HG03521 (cell line): ENCODE measurements around the gene SHISA8.

Experiments
- ATAC-seq: cut with Tn5 transposase; IDR thresholded peaks from one replicate; pipeline ENCODE4 v1.9.1; 2021; ENCODE audit warnings: mild to moderate bottlenecking, moderate library complexity; ENCODE audit not compliant: unreplicated experiment

The SHISA8 gene

DNA sequence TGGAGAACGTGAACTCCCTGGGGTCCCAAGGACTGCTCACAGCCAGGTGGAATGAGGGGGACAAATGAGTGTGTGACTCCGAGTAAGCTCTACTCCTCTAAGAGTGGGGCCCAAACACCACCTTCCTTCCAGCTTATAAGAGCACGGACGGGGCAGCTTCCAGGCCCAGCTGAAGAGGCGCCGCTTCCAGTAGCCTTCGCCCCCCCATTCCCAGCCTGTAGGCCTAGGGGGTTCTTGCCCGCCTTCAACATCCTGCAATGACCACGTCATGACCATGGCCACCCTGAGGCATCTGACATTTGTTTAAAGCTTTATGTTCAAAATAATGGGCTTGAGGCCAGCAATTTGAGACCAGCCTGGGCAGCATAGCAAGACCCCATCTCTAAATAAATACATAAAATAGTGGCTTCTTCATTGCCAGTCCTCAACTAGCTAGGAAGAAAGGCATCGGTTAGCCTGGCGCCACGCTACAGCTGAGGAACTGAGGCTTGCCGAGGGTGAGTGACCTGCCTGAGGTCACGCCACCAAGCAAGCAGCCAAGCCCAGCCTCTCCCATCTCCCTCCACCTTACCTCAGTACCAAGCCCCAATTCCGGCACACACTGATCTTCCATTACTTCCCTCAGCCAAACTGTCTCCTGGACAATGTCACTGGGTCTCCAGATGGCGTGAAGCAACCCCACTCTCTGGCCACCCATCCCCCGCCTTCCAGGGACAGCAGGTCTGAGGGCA is 19.6 kb upstream of the SHISA8 start:
- ATAC-seq = no peak

- ATAC-seq = no peak
Observed at GRCh38 chr22:41933411-41934177, 18.7 kb upstream of the SHISA8 start.

DNA sequence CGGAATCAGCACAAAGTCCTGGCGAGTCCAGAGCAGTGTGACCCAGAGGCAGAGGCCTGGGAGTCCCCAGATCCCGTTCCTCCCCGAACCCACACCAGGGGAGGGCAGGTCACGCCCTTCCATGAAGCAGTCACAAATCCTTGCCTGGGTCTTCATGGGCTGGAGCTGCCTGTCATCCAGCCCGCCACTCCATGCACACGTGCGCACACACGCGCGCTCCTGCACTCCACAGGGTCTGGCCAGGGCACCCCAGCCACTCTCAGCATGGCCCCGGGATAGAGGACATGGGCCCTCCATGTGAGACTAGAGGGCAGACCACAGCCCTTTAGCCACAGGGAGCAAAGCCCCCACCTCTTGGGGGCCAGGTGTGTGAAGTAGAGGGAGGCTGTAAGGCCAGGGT is 17.5 kb upstream of the SHISA8 start:
- ATAC-seq = no peak

DNA sequence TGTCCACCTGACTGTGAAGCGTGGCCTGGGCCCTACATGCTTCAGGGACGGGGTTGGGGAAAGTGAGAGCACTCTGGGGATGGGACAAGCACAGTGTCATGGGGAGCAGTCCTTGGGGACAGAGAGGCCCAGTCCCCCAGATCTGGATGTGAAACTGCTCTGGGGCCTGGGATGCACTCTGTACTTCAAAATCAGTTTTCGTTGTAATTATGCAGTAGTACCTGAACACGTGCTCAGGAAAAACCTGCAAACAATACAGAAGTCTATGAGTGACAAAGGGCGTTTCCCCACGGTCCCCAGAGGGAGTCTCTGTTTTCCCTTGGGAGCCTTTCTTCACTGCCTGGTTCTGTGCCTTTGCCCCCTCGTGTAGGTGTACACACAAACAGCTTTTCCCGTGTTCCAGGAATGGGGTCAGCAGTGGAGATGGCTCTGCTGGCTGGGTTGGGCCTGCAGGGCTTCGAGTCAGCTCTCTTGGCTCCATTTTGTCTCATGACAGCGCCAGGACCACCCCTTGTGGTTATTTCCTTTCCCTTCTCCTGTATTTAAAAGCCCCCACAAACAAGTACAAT is 16.9 kb upstream of the SHISA8 start:
- ATAC-seq = no peak

DNA sequence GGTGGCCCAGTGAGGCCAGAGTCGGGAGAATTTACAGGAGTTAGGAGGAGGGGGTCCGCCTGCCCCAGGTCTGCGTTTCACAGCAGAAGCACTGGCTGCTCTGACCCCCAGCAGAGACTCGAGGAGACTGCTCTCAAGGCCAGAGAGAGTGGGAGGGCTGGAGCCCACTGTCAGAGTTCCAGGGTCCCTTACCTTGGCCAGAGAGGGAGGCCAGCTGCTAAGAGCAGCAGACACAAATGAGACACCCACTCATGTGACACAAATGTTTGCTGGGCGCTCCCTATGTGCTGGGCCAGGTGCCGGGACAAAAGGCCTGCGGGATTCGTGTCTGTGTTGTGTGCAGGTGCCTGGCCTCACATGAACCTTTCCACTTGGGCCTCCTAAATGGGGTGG is 14.5 kb upstream of the SHISA8 start:
- ATAC-seq = no peak

DNA sequence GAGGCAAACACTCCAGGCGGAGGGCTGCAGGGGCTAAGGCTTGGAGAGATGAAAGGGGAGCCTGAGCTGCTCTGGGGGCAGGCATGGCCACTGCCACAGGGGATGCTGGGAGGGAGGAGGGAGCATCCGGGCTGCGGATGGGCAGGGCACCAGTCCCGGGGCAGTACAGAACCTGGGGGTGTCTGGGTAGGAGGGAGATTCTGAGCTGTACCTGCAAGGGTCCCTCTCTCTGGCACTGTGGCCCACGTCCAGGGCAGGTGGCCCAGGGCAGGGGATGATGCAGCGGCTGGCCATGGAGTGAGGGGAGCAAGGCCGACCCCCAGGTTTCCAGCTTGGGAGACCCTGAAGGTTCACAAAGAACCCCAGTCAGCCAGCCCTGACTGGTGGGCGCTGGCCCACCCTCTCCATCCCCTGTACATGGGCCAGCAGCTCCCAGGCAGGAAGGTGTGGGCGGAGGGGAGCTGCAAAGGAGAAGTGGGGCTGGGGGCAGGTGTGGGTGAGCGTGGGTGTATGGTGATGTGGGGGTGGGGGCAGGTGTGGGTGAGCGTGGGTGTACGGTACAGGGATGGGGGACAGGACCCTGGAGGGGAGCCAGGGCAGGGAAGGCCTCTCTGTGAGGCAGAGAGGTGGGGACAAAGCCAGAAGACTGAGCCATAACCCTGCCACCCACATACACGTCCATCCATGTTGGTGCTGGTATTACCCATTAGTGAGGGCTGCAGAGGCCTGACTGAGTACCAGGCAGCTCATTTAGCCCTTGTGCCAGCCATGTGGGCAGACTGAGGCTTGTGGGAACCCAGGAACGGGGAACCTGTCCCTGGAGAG is 13.9 kb upstream of the SHISA8 start:
- ATAC-seq = no peak

DNA sequence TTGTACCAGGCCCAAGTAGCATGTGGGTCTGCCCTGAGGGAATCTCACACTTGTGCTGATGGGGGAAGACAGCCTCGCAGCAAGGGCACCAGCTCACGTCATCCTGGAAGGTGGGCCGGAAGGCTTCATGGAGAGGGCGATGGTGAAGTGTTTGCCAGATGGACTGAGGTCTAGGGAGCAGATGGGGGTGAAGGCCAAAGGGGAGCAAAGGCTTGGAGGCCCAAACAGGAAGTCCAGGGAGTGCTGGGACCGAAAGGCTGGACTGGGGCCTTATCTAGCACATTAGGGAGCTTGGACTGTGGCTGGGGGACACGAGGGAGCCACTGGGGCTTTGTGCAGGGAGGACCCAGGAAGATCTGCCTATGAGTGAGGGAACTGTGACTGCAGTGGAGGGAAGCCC is 12.9 kb upstream of the SHISA8 start:
- no peak for ATAC-seq

- ATAC-seq = no peak
Observed at GRCh38 chr22:41925783-41926460, 11.0 kb upstream of the SHISA8 start.

- no peak for ATAC-seq
Observed at GRCh38 chr22:41923595-41924276, 8.9 kb upstream of the SHISA8 start.

DNA sequence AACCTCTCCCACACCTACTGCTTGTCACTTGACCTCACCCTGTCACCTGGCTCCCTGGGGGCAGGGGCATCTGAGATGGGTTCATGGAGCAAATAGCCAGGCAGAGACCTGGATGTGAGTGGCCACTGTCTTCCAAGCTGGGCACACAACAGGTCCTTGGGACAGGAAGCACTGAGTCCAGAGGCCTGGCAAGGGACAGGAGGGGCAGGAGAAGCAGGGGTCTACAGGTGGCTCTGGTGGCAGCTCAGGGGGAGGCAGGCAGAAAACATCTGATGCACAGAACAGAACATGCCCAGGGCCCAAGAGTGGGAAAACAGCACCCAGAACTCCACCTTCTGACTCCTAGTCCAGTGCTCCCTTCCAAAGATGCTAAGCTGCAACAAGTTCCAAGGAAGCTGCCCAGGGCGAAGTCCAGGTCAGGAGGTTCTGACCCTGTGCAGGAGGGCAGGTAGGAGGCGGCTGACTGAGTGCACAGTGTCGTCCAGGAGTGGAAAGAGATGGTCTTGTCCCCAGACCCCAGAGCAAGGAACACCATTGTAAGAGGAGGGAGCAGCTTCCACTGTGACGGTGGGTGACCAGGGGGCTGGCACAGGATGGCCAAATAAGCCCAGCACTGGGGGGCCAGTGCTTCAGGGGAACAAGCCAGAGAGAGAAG is 8.2 kb upstream of the SHISA8 start:
- no peak for ATAC-seq

- no peak for ATAC-seq
Observed at GRCh38 chr22:41922328-41922727, 7.5 kb upstream of the SHISA8 start.

- peak; percentile 14 for ATAC-seq
Observed at GRCh38 chr22:41920271-41920976, 5.5 kb upstream of the SHISA8 start.

DNA sequence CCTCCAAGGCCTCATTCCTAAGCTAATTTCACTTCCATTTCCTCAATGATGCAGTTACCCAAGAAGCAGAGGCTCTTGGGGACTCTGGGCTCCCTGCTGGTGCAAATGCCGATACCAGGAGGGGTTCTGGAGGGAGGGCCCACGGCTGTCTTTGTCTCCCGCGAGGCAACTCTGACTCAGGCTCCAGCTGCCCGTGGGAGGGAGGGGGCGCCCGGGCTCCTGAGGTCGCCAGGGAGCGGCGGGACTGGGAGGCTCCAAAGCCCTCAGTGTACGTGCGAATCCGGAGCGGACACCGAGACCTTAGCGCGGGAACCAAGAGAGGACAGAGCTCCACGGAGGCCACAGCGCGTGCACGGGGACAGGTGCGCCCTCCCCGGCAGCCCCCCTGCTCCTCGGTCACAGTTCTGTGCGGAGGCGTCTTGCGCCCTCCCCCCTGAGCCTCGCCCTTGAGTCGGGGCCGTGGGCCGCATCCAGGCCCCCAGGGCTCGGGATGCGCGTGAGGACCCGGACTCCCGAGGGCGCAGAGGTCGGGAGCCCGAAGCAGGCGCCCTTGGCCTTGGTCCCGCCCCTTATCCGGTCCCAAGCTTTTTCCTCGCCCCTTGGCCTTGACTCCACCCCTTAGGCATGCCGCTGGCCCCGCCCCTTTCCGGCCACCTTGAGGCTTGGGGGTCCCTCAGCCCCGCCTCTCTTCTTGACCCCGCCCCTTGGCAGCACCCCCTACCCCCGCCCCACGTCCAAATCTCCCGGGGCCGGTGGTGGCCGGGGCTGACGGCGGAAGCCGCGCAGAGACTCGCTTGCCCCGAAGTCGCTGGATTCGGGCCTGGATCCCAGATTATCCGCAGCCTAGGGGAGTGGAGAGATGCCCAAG is 4.7 kb upstream of the SHISA8 start:
- ATAC-seq = peak; percentile 45

DNA sequence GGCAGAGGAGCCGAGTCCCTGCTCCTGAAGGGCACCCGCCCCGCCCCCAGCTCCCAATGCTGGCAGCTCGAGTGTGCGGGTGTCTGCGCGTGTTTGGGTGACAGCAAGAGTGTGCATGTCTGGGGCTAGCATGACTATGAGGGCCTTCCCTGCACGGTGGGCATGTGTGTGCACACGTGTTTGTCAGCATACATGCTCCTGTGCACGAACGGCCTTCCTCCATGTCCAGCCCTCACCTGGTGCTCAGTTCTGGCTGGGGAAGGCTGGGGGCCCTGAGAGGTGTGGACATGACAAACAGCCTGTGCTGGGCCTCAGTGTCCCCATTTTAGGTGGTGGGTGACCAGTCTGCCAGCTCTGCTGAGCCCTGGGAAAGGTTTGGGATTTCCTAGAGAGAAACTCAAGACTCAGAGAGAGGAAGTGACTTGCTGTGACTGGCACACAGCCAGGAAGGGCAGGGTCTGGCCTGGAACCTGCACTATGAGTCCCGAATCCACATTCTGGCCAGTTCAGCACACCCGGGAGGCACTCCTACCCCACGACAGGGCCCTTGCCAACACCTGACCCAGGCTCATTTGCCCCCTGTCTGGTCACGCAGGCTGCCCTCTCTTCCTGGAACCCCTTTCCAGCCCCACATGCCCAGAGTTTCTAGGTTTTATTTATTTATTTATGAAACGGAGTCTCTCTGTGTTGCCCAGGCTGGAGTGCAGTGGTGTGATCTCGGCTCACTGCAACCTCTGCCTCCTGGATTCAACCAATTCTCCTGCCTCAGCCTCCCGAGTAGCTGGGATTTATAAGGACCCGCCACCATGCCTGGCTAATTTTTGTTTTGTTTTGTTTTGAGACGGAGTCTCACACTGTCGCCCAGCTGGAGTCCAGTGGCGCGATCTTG is 3.3 kb upstream of the SHISA8 start:
- no peak for ATAC-seq

GRCh38 chr22:41917375-41917902 is 2.6 kb upstream of the SHISA8 start:
- ATAC-seq = no peak

- ATAC-seq = no peak
Observed at GRCh38 chr22:41916745-41917358, 2.0 kb upstream of the SHISA8 start.
